ENCODE results near the gene UBE2F. TPM values are rescaled to one million over a fixed set of nuclear protein-coding genes. Genes with fewer than 3 reads are reported as not detected.

Gene UBE2F, protein sequence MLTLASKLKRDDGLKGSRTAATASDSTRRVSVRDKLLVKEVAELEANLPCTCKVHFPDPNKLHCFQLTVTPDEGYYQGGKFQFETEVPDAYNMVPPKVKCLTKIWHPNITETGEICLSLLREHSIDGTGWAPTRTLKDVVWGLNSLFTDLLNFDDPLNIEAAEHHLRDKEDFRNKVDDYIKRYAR
- total RNA-seq = 10 to 100 TPM; 45.2 to 73.2 TPM

DNA sequence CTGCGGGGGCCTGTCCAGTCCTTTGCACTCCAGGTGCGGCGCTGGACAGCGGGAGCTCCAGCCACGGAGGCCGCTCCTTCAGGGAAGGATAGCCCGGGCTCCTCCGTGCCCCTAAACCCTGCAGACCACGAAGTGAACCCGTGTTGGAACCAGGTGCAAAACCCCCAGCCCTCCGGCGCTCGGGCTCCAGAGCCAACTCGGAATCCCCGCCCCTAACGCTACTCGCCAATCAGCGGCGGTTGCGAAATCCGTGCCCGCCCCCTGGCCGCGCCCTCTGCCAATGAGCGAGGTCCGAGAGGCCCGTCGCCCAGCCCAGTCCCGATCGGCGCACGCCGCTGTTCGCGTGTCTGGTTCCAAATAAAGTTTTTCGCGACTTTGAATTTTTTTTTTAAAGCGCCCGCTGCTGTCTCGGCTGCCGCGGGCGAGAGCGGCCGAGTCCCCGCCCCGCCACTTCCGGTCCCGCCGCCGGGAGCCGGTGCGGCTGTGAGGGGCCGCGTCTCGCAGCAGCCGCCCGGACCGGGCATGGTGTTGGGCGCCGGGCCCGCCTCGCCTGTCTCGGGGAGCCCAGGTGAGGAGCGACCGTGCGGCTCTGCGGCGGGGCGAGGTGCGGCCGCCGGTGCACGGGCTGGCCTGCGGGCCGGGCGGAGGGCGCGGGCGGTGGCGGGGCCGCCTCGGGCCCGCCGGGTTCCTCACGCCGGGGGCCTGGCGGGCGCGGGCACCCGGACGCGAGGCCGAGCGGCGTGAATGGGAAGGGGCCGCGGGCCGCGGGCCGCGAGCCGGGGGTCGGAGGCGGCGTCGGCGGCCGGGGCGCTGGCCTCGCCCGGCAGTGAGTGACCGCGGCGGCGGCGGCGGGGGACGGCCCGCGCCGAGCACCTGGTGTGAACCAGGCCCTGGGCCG, at the start of gene UBE2F:
Gene UBE2F, plus strand, starts transcription at position 450 of the 898 bp plus-strand sequence. CDS start 6,094 bp downstream, outside the sequence.
- H3K27ac ChIP-seq = peak within 1 kb of the TSS; percentile 10 to 47
- peak within 1 kb of the TSS; percentile 46 to 61 for H3K4me3 ChIP-seq
- H3K4me1 ChIP-seq (replicated peaks) = peaks cover 11% of the 10 kb centered on the region
- H3K27me3 ChIP-seq (replicated peaks; ENCODE audit: insufficient read depth) = no peaks in the 10 kb centered on the region
- H3K9me3 ChIP-seq = no peaks in the 10 kb centered on the region
- DNase-seq (ENCODE audit: low spot score) = peak; percentile 97
- under 1% methylated on average over 69 of the region's 123 CpGs for WGBS
- TF ChIP-seq, protein P1, sequence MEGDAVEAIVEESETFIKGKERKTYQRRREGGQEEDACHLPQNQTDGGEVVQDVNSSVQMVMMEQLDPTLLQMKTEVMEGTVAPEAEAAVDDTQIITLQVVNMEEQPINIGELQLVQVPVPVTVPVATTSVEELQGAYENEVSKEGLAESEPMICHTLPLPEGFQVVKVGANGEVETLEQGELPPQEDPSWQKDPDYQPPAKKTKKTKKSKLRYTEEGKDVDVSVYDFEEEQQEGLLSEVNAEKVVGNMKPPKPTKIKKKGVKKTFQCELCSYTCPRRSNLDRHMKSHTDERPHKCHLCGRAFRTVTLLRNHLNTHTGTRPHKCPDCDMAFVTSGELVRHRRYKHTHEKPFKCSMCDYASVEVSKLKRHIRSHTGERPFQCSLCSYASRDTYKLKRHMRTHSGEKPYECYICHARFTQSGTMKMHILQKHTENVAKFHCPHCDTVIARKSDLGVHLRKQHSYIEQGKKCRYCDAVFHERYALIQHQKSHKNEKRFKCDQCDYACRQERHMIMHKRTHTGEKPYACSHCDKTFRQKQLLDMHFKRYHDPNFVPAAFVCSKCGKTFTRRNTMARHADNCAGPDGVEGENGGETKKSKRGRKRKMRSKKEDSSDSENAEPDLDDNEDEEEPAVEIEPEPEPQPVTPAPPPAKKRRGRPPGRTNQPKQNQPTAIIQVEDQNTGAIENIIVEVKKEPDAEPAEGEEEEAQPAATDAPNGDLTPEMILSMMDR (IDR thresholded peaks at IDR 0.05) = peak in 1 of 4 experiments; percentile 19
- TF ChIP-seq POLR2AphosphoS5 (IDR thresholded peaks at IDR 0.05) = peak; percentile 96
- peak; percentile 67 for TF ChIP-seq POLR2A (IDR thresholded peaks at IDR 0.05)
- intact Hi-C loops (cut with DNase I) = loop anchor here (5.0 kb wide), 2 partner anchors 45 to 110 kb away; partner anchors contain the start of gene RAMP1
- no peaks in the 10 kb centered on the region for H3K36me3 ChIP-seq

GRCh38 chr2:237917696-237918374, 49.0 kb upstream of the UBE2F start:
- H3K36me3 ChIP-seq = no peaks in the 10 kb centered on the region
- intact Hi-C loops (cut with DNase I) = no loop called here
- no peaks in the 10 kb centered on the region for H3K4me1 ChIP-seq (replicated peaks)
- WGBS = 95% methylated on average over 5 of the region's 5 CpGs
- H3K27me3 ChIP-seq (replicated peaks; ENCODE audit: insufficient read depth) = no peaks in the 10 kb centered on the region
- H3K4me3 ChIP-seq = no peak overlapping the region
- H3K9me3 ChIP-seq = no peaks in the 10 kb centered on the region
- no peak overlapping the region for H3K27ac ChIP-seq
- DNase-seq (ENCODE audit: low spot score) = no peak
- TF ChIP-seq POLR2A (IDR thresholded peaks at IDR 0.05) (no peak), POLR2AphosphoS5 (IDR thresholded peaks at IDR 0.05) (no peak)
- TF ChIP-seq, protein P1 (IDR thresholded peaks at IDR 0.05) = no peak

DNA sequence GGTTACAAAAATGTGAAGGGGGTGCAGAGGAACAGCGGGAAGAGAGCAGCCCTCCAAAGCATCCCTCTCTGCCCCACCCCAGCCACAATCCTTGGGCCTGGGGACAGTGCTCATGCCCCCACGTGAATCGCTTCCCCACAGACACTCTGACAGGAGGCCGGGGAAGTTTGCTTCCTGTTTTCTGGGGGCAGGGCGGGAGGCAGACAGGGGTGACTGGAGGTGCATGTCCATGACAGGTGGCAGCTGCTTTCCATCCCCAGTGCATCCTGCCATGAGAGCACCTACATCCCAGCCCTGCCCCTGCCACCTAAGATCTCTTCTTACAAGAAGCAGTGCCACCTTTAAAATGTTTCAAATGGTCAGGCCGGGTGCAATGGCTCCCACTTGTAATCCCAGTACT, 47.2 kb upstream of the UBE2F start:
- no peaks in the 10 kb centered on the region for H3K9me3 ChIP-seq
- DNase-seq (ENCODE audit: low spot score) = no peak

DNA sequence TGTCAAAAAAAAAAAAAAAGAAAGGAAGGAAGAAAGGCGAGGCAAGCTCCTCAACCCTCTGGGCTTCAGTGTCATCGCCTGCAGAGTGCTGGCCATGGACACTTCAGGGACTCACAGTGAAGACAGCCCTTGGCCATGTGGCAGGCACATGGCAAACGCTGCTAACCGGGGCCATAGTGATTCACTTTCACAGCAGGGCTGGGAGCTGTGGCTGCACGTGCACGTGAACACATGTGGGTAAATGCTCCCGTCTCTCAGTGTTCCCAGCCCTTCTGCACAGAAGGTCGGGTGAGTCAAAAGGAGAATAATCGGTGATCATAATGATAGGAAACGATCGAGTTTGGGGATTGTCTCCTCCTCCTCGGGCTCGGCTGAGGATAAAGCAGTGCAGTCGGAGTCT, 46.1 kb upstream of the UBE2F start:
- 88% methylated on average over 14 of the region's 14 CpGs for WGBS
- Histone ChIP-seq H3K4me1 (replicated peaks) (no peaks in the 10 kb centered on the region), H3K36me3 (no peaks in the 10 kb centered on the region), H3K27ac (no peak overlapping the region), H3K9me3 (no peaks in the 10 kb centered on the region), H3K4me3 (no peak overlapping the region), H3K27me3 (replicated peaks; ENCODE audit: insufficient read depth) (no peaks in the 10 kb centered on the region)
- no peak for DNase-seq (ENCODE audit: low spot score)
- intact Hi-C loops (cut with DNase I) = loop anchor here (5.0 kb wide), 3 partner anchors 47 to 142 kb away; partner anchors contain the start of genes RAMP1, SCLY and UBE2F
- TF ChIP-seq, protein P1 (IDR thresholded peaks at IDR 0.05) = no peak
- TF ChIP-seq POLR2A (IDR thresholded peaks at IDR 0.05) (no peak), POLR2AphosphoS5 (IDR thresholded peaks at IDR 0.05) (no peak)

More for the DNA sequence above, 47.2 kb upstream of the UBE2F start:
- H3K27ac ChIP-seq = no peak overlapping the region
- H3K4me1 ChIP-seq (replicated peaks) = no peaks in the 10 kb centered on the region
- WGBS = 67% methylated on average over 6 of the region's 6 CpGs
- intact Hi-C loops (cut with DNase I) = no loop called here
- TF ChIP-seq POLR2A (IDR thresholded peaks at IDR 0.05) (no peak), POLR2AphosphoS5 (IDR thresholded peaks at IDR 0.05) (no peak)
- TF ChIP-seq, protein P1 (IDR thresholded peaks at IDR 0.05) = no peak
- H3K36me3 ChIP-seq = no peaks in the 10 kb centered on the region
- no peaks in the 10 kb centered on the region for H3K27me3 ChIP-seq (replicated peaks; ENCODE audit: insufficient read depth)
- no peak overlapping the region for H3K4me3 ChIP-seq
